Endodermal cell (in vitro differentiated cells): ENCODE measurements around the gene GARNL3. TPM values are rescaled to one million over a fixed set of nuclear protein-coding genes. Genes with fewer than 3 reads are reported as not detected.

Source experiments
- DNase-seq: peaks from one replicate; pipeline ENCODE4 v3.0.0-alpha.2; 2017
- H3K27ac ChIP-seq: 2 replicates; pipeline ENCODE4 v1.5.1; 2013; ENCODE audit warnings: mild to moderate bottlenecking, low read depth, low read length, moderate library complexity
- H3K27me3 ChIP-seq: 2 replicates; pipeline ENCODE4 v1.6.1; 2013; ENCODE audit warnings: mild to moderate bottlenecking, low read length, moderate library complexity; ENCODE audit not compliant: insufficient read depth, control insufficient read depth, poor library complexity, severe bottlenecking
- H3K36me3 ChIP-seq: 2 replicates; pipeline ENCODE4 v1.7.0; 2013; ENCODE audit warnings: mild to moderate bottlenecking, low read length, moderate library complexity; ENCODE audit not compliant: control insufficient read depth, insufficient read depth
- H3K4me1 ChIP-seq: one replicate; pipeline ENCODE4 v1.7.0; 2013; ENCODE audit warnings: low read length; ENCODE audit not compliant: control insufficient read depth, insufficient read depth
- H3K4me3 ChIP-seq: 2 replicates; pipeline ENCODE4 v1.5.1; 2013; ENCODE audit warnings: mild to moderate bottlenecking, low read length, moderate library complexity
- H3K9ac ChIP-seq: 2 replicates; pipeline ENCODE4 v1.6.1; 2013; ENCODE audit warnings: mild to moderate bottlenecking, low read length, moderate library complexity; ENCODE audit not compliant: poor library complexity, severe bottlenecking; ENCODE audit errors: extremely low read depth
- H3K9me3 ChIP-seq: 2 replicates; pipeline ENCODE4 v1.6.1; 2013; ENCODE audit warnings: mild to moderate bottlenecking, low read length, moderate library complexity; ENCODE audit not compliant: control insufficient read depth
- H3K27ac Mint-ChIP-seq: 2 replicates; pipeline ENCODE4 v1.8.0; 2020; ENCODE audit warnings: mixed read lengths
- H3K27me3 Mint-ChIP-seq: 2 replicates; pipeline ENCODE4 v1.8.0; 2021; ENCODE audit warnings: mild to moderate bottlenecking, mixed read lengths; ENCODE audit not compliant: insufficient read depth
- H3K36me3 Mint-ChIP-seq: 2 replicates; pipeline ENCODE4 v1.8.0; 2020; ENCODE audit warnings: low read depth, mixed read lengths
- H3K4me1 Mint-ChIP-seq: 2 replicates; pipeline ENCODE4 v1.8.0; 2020; ENCODE audit warnings: mixed read lengths
- H3K4me3 Mint-ChIP-seq: 2 replicates; pipeline ENCODE4 v1.8.0; 2020; ENCODE audit warnings: mild to moderate bottlenecking, moderate library complexity, mixed read lengths
- H3K9me3 Mint-ChIP-seq: 2 replicates; pipeline ENCODE4 v1.8.0; 2020; ENCODE audit warnings: mild to moderate bottlenecking, mixed read lengths
- WGBS, 2 experiments: methylation state at CpG; one replicate each; pipeline versions ENCODE4 v1.1.5 to v1.1.7; 2013; ENCODE audit warnings: missing lambda C conversion rate in 2 of 2, mixed read lengths in 1 of 2; ENCODE audit not compliant: insufficient coverage in 1 of 2, insufficient read length in 1 of 2; 5-methylcytosine and 5-hydroxymethylcytosine counted together
- total RNA-seq, 2 donors: library from RNA; stranded (reverse); fragmentation: NEBNext Ultra II Directional in 1 of 2; extraction: Animal tissue kit (Norgen Biotek cat#: 25700) in 1 of 2; gene quantifications; 2 replicates in 1 of 2; 3 replicates in 1 of 2; pipeline ENCODE4 v1.2.1, GENCODE V29; 2021
- TF ChIP-seq, protein P1 (sequence below): fragments of 200-600 bp; sonication (generic); conservative IDR thresholded peaks from 2 replicates; pipeline ENCODE4 v1.5.0; 2021; ENCODE audit warnings: antibody characterized with exemption, mild to moderate bottlenecking

Gene GARNL3
- total RNA-seq, 2 donors from 2014 or later, result 7.2 to 12.8 TPM

- Mint-ChIP-seq H3K4me3 (no peak overlapping the region), H3K27ac (no peak overlapping the region), H3K36me3 (no peaks in the 10 kb centered on the region), H3K4me1 (no peaks in the 10 kb centered on the region), H3K9me3 (no peaks in the 10 kb centered on the region), H3K27me3 (no peaks in the 10 kb centered on the region)
- WGBS, 2 experiments, result 85% methylated on average over 2 of the region's 2 CpGs; no CpG with 5 or more reads in 1 of the 2 experiments
- Histone ChIP-seq H3K4me1 (no peaks in the 10 kb centered on the region), H3K36me3 (no peaks in the 10 kb centered on the region), H3K27me3 (no peaks in the 10 kb centered on the region), H3K9ac (no peak overlapping the region), H3K27ac (no peak overlapping the region), H3K4me3 (no peak overlapping the region), H3K9me3 (no peaks in the 10 kb centered on the region)
- peak; percentile 62 for DNase-seq
- TF ChIP-seq, protein P1, sequence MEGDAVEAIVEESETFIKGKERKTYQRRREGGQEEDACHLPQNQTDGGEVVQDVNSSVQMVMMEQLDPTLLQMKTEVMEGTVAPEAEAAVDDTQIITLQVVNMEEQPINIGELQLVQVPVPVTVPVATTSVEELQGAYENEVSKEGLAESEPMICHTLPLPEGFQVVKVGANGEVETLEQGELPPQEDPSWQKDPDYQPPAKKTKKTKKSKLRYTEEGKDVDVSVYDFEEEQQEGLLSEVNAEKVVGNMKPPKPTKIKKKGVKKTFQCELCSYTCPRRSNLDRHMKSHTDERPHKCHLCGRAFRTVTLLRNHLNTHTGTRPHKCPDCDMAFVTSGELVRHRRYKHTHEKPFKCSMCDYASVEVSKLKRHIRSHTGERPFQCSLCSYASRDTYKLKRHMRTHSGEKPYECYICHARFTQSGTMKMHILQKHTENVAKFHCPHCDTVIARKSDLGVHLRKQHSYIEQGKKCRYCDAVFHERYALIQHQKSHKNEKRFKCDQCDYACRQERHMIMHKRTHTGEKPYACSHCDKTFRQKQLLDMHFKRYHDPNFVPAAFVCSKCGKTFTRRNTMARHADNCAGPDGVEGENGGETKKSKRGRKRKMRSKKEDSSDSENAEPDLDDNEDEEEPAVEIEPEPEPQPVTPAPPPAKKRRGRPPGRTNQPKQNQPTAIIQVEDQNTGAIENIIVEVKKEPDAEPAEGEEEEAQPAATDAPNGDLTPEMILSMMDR, result peak; percentile 61
Measured at GRCh38 chr9:127283917-127284497, 19.4 kb downstream of the GARNL3 start.

DNA sequence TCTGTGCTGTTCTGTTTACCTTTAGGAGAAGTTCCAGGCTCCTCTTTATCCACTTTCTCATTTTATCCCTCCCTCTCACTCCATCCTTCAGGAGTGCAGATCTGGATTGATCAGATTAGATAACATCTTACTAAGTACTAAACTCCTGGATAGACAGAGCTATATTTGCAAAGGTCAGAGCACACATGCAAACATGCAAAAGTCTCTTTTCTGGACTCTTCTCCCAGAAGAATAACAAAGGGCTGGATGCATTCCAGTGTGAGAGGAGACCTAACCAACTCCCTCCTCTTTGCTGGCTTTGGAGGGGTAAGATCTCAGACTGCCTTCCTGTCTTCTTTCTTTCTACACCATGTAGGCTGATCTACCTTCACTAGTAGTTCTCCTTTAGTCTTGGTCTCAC, 21.4 kb downstream of the GARNL3 start:
- Histone ChIP-seq H3K27ac (no peak overlapping the region), H3K9ac (no peak overlapping the region), H3K27me3 (no peaks in the 10 kb centered on the region), H3K4me1 (no peaks in the 10 kb centered on the region), H3K4me3 (no peak overlapping the region), H3K9me3 (no peaks in the 10 kb centered on the region), H3K36me3 (no peaks in the 10 kb centered on the region)
- Mint-ChIP-seq H3K4me1 (no peaks in the 10 kb centered on the region), H3K27ac (no peak overlapping the region), H3K9me3 (no peaks in the 10 kb centered on the region), H3K4me3 (no peak overlapping the region), H3K27me3 (no peaks in the 10 kb centered on the region), H3K36me3 (no peaks in the 10 kb centered on the region)
- TF ChIP-seq, protein P1, result no peak
- DNase-seq, result no peak

GRCh38 chr9:127290561-127291065, 26.0 kb downstream of the GARNL3 start:
- H3K9me3 ChIP-seq, result no peaks in the 10 kb centered on the region
- H3K4me1 ChIP-seq, result no peaks in the 10 kb centered on the region
- no peaks in the 10 kb centered on the region for H3K27me3 ChIP-seq
- H3K9ac ChIP-seq, result no peak overlapping the region
- Mint-ChIP-seq H3K27ac (no peak overlapping the region), H3K36me3 (no peaks in the 10 kb centered on the region), H3K27me3 (no peaks in the 10 kb centered on the region), H3K9me3 (no peaks in the 10 kb centered on the region), H3K4me1 (no peaks in the 10 kb centered on the region), H3K4me3 (no peak overlapping the region)
- 94 to 98% methylated on average over 3 of the region's 3 CpGs for WGBS, 2 experiments
- TF ChIP-seq, protein P1, result no peak
- no peak for DNase-seq
- H3K27ac ChIP-seq, result no peak overlapping the region
- no peak overlapping the region for H3K4me3 ChIP-seq
- H3K36me3 ChIP-seq, result no peaks in the 10 kb centered on the region
